ENCODE data around the gene SLC9A9. TPM values are rescaled to one million over a fixed set of nuclear protein-coding genes. Genes with fewer than 3 reads are reported as not detected.
A peak's percentile ranks its signal among the peaks of the same experiment; 100 is the strongest.

Gene SLC9A9
- total and polyA plus RNA-seq, 9 of the 15 experiments (the other 6 are each of a cell fraction or from before 2014, with no cell fraction given), result 0.03 to 0.13 TPM; not detected in 7

DNA sequence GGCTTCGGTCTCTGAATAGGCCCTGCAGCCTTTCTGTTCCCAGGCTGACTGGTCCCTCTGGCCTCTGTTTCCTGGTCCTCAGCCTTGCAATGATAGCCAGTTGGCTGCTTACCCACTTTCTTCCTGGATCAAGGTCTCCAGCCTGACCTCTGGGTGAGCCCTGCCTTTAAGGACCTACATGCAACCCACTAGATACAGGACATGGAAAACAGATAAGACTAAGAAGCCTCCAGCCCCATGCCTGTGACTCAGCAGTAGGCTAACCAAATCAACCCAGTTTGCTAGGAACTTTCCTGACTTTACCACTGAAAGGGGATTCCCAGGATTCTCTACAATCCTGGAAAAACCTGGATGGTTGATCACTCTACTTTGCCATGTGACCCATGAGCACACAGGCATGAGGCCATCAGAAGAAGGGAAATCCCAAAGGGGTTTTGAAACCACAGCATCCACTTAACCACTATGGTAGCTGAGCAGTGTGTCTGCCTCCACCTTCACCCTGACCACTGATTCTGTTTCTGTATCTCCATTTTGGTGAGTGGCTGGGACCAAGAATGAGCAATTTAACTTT, 540.6 kb downstream of the SLC9A9 start (continued):
- TF ChIP-seq, protein P1, sequence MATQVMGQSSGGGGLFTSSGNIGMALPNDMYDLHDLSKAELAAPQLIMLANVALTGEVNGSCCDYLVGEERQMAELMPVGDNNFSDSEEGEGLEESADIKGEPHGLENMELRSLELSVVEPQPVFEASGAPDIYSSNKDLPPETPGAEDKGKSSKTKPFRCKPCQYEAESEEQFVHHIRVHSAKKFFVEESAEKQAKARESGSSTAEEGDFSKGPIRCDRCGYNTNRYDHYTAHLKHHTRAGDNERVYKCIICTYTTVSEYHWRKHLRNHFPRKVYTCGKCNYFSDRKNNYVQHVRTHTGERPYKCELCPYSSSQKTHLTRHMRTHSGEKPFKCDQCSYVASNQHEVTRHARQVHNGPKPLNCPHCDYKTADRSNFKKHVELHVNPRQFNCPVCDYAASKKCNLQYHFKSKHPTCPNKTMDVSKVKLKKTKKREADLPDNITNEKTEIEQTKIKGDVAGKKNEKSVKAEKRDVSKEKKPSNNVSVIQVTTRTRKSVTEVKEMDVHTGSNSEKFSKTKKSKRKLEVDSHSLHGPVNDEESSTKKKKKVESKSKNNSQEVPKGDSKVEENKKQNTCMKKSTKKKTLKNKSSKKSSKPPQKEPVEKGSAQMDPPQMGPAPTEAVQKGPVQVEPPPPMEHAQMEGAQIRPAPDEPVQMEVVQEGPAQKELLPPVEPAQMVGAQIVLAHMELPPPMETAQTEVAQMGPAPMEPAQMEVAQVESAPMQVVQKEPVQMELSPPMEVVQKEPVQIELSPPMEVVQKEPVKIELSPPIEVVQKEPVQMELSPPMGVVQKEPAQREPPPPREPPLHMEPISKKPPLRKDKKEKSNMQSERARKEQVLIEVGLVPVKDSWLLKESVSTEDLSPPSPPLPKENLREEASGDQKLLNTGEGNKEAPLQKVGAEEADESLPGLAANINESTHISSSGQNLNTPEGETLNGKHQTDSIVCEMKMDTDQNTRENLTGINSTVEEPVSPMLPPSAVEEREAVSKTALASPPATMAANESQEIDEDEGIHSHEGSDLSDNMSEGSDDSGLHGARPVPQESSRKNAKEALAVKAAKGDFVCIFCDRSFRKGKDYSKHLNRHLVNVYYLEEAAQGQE (IDR thresholded peaks at IDR 0.05; ENCODE audit: borderline replicate concordance), result peak; percentile 36; the same call in 1 of the 2 replicates
- TF ChIP-seq, protein P1 (CRISPR knock-in tag; IDR thresholded peaks at IDR 0.05; ENCODE audit: low read depth), result peak; percentile 48; the same call in 1 of the 2 replicates
- TF ChIP-seq GTF2F1 (IDR thresholded peaks at IDR 0.05; ENCODE audit: low read depth, low read length) (no peak), ZNF586 (CRISPR knock-in tag; conservative IDR thresholded peaks at IDR 0.05) (no peak), MTA3 (IDR thresholded peaks at IDR 0.05; ENCODE audit: borderline replicate concordance) (peak; percentile 82; the same call in 1 of the 2 replicates), LARP7 (IDR thresholded peaks at IDR 0.05) (no peak), CREM (IDR thresholded peaks at IDR 0.05; ENCODE audit: low read depth) (peak; percentile 60), SMAD2 (IDR thresholded peaks at IDR 0.05; ENCODE audit: low read depth, low read length) (no peak), GABPB2 (CRISPR knock-in tag; conservative IDR thresholded peaks at IDR 0.05) (no peak), NCOR1 (IDR thresholded peaks at IDR 0.05) (peak; percentile 85)
- TF ChIP-seq, protein P2, sequence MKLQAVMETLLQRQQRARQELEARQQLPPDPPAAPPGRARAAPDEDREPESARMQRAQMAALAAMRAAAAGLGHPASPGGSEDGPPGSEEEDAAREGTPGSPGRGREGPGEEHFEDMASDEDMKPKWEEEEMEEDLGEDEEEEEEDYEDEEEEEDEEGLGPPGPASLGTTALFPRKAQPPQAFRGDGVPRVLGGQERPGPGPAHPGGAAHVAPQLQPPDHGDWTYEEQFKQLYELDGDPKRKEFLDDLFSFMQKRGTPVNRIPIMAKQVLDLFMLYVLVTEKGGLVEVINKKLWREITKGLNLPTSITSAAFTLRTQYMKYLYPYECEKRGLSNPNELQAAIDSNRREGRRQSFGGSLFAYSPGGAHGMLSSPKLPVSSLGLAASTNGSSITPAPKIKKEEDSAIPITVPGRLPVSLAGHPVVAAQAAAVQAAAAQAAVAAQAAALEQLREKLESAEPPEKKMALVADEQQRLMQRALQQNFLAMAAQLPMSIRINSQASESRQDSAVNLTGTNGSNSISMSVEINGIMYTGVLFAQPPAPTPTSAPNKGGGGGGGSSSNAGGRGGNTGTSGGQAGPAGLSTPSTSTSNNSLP (IDR thresholded peaks at IDR 0.05; ENCODE audit: borderline replicate concordance, low read depth, low read length), result peak; percentile 86; the same call in 1 of the 2 replicates
- TF ChIP-seq, protein P3, sequence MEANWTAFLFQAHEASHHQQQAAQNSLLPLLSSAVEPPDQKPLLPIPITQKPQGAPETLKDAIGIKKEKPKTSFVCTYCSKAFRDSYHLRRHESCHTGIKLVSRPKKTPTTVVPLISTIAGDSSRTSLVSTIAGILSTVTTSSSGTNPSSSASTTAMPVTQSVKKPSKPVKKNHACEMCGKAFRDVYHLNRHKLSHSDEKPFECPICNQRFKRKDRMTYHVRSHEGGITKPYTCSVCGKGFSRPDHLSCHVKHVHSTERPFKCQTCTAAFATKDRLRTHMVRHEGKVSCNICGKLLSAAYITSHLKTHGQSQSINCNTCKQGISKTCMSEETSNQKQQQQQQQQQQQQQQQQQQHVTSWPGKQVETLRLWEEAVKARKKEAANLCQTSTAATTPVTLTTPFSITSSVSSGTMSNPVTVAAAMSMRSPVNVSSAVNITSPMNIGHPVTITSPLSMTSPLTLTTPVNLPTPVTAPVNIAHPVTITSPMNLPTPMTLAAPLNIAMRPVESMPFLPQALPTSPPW (CRISPR knock-in tag; IDR thresholded peaks at IDR 0.05), result no peak
- TF ChIP-seq, protein P4, sequence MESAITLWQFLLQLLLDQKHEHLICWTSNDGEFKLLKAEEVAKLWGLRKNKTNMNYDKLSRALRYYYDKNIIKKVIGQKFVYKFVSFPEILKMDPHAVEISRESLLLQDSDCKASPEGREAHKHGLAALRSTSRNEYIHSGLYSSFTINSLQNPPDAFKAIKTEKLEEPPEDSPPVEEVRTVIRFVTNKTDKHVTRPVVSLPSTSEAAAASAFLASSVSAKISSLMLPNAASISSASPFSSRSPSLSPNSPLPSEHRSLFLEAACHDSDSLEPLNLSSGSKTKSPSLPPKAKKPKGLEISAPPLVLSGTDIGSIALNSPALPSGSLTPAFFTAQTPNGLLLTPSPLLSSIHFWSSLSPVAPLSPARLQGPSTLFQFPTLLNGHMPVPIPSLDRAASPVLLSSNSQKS (CRISPR knock-in tag; IDR thresholded peaks at IDR 0.05), result no peak
- TF ChIP-seq, protein P5, sequence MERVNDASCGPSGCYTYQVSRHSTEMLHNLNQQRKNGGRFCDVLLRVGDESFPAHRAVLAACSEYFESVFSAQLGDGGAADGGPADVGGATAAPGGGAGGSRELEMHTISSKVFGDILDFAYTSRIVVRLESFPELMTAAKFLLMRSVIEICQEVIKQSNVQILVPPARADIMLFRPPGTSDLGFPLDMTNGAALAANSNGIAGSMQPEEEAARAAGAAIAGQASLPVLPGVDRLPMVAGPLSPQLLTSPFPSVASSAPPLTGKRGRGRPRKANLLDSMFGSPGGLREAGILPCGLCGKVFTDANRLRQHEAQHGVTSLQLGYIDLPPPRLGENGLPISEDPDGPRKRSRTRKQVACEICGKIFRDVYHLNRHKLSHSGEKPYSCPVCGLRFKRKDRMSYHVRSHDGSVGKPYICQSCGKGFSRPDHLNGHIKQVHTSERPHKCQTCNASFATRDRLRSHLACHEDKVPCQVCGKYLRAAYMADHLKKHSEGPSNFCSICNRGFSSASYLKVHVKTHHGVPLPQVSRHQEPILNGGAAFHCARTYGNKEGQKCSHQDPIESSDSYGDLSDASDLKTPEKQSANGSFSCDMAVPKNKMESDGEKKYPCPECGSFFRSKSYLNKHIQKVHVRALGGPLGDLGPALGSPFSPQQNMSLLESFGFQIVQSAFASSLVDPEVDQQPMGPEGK (CRISPR knock-in tag; IDR thresholded peaks at IDR 0.05; ENCODE audit: borderline replicate concordance), result no peak
